Choroid plexus epithelial cell (primary cell): ENCODE results near the gene ATN1.

Source experiments
- DNase-seq: peaks from one replicate; pipeline ENCODE4 v3.0.0-alpha.2; 2010; ENCODE audit warnings: low read depth
- H3K4me3 ChIP-seq: 2 replicates; pipeline ENCODE4 v1.5.1; 2011; ENCODE audit warnings: low read depth, mild to moderate bottlenecking, control low read depth, low read length, moderate library complexity
- CTCF ChIP-seq: conservative IDR thresholded peaks from 2 replicates; pipeline ENCODE4 v1.5.1; 2011; ENCODE audit warnings: low read depth, mild to moderate bottlenecking, control low read depth, inconsistent platforms, low read length, moderate library complexity

ATN1 gene

DNA sequence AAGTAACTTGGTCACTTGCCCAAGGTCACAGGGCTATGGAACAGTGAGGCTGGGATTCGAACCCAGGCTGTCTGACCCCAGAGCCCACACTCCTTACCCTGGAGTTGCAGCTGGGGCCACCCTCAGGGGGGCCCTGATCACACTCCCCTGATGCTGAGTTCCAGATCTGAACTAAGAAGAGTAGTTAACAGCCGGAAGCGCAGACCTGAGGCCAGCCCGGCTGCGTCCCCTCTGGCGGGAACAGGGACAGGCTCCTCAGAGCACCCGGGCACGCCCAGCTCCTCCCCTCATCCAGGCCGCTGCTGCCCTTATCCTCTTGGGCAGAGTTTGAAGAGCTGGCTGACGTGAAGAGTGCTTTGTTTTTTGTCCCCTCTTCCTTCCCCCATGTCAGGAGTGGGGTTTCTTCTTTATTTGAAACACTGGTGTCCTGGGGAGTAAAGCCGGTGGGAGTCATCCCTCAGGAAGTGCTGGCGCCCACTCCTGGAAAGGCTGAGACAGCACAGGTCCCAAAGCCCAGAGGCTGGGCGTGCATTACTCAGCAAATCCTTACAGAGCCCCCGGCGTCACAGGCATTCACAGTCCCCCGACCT is 34.0 kb downstream of the ATN1 start:
- TF ChIP-seq CTCF: peak; percentile 72
- DNase-seq: peak; percentile 80
- H3K4me3 ChIP-seq: peak overlapping the region; percentile 44

- no peak overlapping the region for H3K4me3 ChIP-seq
- no peak for DNase-seq
- no peak for TF ChIP-seq CTCF
Observed at GRCh38 chr12:6962285-6963015, 34.7 kb downstream of the ATN1 start.

- DNase-seq: no peak
- no peak overlapping the region for H3K4me3 ChIP-seq
- TF ChIP-seq CTCF: no peak
Observed at GRCh38 chr12:6963016-6963731, 35.4 kb downstream of the ATN1 start.

GRCh38 chr12:6963791-6964413 is 36.1 kb downstream of the ATN1 start:
- TF ChIP-seq CTCF: no peak
- H3K4me3 ChIP-seq: no peak overlapping the region
- DNase-seq: no peak

GRCh38 chr12:6964605-6965025 is 36.9 kb downstream of the ATN1 start:
- no peak overlapping the region for H3K4me3 ChIP-seq
- no peak for DNase-seq
- TF ChIP-seq CTCF: no peak

GRCh38 chr12:6965026-6965661 is 37.4 kb downstream of the ATN1 start:
- no peak overlapping the region for H3K4me3 ChIP-seq
- TF ChIP-seq CTCF: peak; percentile 94
- peak; percentile 95 for DNase-seq
